GM21381 (cell line): ENCODE data around the gene RASAL1.
A peak's percentile ranks its signal among the peaks of the same experiment; 100 is the strongest.

Experiments used
- ATAC-seq: cut with Tn5 transposase; IDR thresholded peaks from one replicate; pipeline ENCODE4 v1.9.1; 2021; ENCODE audit warnings: mild to moderate bottlenecking, moderate library complexity; ENCODE audit not compliant: unreplicated experiment

Gene RASAL1, protein sequence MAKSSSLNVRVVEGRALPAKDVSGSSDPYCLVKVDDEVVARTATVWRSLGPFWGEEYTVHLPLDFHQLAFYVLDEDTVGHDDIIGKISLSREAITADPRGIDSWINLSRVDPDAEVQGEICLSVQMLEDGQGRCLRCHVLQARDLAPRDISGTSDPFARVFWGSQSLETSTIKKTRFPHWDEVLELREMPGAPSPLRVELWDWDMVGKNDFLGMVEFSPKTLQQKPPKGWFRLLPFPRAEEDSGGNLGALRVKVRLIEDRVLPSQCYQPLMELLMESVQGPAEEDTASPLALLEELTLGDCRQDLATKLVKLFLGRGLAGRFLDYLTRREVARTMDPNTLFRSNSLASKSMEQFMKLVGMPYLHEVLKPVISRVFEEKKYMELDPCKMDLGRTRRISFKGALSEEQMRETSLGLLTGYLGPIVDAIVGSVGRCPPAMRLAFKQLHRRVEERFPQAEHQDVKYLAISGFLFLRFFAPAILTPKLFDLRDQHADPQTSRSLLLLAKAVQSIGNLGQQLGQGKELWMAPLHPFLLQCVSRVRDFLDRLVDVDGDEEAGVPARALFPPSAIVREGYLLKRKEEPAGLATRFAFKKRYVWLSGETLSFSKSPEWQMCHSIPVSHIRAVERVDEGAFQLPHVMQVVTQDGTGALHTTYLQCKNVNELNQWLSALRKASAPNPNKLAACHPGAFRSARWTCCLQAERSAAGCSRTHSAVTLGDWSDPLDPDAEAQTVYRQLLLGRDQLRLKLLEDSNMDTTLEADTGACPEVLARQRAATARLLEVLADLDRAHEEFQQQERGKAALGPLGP

GRCh38 chr12:113135178-113136127 is at the start of gene RASAL1:
Gene RASAL1, minus strand, starts transcription at chr12:113135761. Its CDS starts 299 bp downstream, at chr12:113135462.
- ATAC-seq: no peak

DNA sequence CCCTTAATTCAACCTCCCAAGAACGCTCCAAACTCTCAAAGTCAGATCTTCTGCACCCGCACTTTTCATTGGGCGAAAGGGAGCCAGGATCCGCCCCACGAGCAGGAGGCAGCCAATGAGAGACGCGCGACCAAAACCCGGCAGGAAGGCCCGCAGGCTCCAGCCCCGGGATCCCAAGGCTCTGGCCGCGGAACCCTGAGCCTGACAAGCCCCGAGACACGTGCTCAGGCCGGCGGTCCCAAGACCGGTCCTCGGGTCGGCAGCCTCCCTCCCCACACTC is 49.3 kb upstream of the RASAL1 start:
- ATAC-seq: peak; percentile 78

DNA sequence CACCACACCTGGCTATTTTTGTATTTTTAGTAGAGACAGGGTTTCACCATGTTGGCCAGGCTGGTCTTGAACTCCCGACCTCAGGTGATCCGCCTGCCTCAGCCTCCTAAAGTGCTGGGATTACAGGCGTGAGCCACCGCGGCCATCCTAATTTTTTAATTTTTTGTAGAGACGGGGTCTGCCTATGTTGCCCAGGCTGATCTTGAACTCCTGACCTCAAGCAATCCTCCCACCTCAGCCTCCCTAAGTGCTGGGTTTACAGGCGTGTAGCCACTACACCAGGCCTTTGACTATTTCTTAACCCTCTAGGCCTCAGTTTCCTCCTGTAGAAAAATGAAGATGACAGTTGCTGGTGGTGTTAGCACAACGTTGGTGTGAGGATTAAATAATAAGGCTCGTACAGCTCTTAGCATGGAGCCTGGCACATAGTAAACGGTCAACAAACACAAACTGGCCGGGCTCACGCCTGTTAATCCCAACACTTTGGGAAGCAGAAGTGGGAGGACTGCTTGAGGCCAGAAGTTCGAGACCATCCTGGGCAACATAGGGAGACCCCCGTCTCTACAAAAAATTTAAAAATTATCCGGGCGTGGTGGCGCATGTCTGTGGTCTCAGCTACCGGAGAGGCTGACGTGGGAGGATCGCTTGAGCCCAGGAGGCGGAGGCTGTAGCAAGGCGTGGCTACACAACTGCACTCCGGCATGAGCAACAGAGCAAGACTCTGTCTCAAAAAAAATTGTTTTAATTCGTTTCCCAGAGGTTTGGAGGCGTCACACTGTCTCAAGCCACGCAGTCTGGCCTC is 48.7 kb upstream of the RASAL1 start:
- peak; percentile 44 for ATAC-seq

DNA sequence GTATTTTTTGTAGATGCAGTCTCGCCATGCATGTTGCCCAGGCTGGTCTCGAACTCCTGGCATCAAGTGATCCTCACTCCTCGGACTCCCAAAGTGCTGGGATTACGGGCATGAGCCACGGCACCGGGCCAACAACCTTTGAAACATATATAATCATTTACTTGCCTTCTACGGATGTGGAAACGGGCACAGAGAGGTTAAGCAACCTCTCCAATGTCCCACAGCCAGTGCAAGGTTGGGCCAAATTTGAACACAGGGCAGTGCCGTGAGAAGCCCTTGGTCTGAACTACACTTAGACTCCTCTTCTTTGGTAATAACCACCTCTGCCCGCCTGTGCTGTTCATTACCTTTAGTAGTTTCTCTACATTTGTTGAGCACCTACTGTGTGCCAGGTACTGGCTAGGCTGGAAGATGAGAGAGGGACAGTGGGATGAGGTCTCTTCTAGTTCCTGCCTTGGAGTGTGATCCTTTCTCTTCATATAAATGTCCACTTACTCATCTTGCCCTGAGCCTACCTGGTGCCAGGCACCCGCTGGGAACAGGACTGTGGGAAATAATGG is 47.5 kb upstream of the RASAL1 start:
- ATAC-seq: no peak

- no peak for ATAC-seq
Measured at GRCh38 chr12:113181975-113182374, 46.4 kb upstream of the RASAL1 start.

- no peak for ATAC-seq
Measured at GRCh38 chr12:113180333-113180732, 44.8 kb upstream of the RASAL1 start.

DNA sequence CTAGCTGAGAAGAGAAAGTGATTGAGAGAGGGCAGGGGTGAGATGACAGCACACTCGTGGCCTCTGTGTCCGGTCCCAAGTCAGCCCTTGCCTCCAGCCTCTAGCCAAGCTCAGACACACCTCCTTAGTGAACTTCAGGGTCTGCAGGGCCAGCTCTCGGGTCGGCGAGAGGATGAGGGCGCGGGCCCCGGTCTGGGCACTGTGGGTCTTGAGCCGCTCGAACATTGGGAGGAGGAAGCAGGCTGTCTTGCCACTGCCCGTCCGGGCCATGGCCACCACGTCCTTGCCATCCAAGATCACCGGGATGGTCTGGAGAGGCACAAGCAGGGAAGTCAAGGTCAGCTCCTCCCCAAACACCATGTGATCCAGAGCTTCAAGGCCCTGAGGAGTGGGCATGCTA is 43.5 kb upstream of the RASAL1 start:
- ATAC-seq: no peak

DNA sequence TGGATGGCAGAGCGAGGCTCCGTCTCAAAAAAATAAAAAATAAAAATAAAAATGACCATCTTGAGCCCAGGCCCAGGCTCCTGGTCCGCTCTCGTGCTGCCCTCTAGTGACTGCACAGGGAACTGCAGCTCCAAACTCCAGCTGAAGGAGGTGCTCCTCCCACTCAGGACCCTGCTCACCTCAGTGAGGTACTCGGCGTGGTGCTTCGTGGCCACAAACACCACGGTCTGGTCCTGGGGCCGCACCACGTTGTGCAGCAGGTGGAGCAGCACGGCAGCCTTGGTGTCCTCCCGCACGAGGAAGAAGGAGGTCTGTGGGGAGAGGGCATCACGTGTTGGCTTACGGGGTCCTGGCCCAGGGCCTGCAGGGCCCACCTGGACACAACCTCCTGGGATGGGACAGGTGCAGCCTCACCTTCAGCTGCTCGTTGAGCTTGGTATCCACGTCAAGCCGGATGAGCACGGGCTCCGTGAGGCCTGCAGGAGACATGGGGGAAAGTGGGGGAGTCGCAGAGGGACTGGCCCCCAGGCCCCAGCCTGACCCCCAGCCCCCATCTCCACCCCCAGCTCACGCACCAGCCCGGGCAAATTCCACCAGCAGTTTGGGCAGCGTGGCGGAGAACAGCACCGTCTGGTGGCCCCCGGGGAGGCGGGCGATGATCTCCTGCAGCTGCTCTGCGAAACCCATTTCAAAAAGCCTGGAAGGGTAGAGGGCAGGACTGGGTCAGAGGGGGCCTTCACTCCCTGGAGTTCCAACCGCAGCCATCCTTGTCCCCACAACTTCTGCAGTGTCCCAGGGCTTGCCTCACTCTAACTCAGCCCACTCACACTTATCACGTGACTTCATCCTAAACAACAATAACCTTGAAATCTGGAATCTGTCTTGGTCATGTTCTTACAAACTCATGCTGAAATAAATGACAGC is 39.2 kb upstream of the RASAL1 start:
- ATAC-seq: no peak

- ATAC-seq: peak; percentile 46
Measured at GRCh38 chr12:113173081-113173698, 37.6 kb upstream of the RASAL1 start.

- ATAC-seq: no peak
Measured at GRCh38 chr12:113172185-113172584, 36.6 kb upstream of the RASAL1 start.

DNA sequence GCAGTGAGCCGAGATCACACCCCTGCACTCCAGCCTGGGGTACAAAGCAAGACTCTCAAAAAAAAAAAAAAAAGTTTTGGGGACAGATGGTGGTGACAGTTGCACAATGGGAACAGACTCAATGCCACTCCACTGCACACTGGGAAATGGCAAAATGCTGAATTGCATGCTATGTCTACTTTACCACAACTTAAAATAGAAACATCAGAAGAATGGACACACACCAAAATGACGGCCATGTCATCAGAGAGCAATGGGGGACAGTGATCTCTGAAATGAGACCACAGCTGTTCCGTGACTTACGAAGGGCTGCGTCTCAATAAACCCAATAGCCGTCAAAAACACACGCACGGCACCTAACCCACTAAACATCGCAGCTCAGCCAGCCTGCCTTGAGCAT is 36.0 kb upstream of the RASAL1 start:
- no peak for ATAC-seq

DNA sequence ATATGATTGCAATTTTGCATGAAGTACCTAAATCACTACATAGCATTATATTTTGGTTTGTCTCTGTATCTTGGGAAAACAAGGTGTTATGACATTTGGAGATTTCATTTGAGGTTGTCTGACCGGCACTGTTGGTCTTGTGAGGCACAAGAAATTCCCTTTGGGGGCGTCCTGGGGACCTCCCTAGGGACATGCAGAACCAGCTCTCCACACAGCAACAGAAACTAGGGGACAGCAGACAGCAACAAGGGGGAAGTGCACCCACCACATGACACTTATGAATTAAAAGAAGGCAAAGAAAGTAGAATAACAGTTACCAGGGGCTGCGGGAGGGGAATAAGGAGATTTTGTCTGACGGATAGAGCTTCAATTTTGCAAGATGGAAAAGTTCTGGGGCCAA is 35.4 kb upstream of the RASAL1 start:
- ATAC-seq: no peak

DNA sequence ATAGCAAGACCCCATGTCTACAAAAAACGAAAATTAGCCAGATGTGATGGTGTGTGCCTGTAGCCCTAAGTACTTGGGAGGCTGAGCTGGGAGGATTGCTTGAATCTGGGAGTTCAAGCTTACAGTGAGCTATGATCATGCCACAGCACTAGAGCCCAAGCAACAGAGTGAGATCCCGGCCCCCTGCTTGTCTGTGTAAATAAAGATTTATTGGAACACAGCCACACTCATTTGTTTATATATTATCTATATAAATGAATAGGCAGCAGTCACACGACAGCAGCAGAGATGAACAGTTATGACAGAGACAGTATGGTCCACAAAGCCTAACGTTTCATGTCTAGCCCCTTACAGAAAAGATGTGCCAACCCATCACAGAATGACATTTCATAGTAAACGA is 34.9 kb upstream of the RASAL1 start:
- ATAC-seq: no peak

GRCh38 chr12:113169697-113170096 is 34.1 kb upstream of the RASAL1 start:
- ATAC-seq: no peak

DNA sequence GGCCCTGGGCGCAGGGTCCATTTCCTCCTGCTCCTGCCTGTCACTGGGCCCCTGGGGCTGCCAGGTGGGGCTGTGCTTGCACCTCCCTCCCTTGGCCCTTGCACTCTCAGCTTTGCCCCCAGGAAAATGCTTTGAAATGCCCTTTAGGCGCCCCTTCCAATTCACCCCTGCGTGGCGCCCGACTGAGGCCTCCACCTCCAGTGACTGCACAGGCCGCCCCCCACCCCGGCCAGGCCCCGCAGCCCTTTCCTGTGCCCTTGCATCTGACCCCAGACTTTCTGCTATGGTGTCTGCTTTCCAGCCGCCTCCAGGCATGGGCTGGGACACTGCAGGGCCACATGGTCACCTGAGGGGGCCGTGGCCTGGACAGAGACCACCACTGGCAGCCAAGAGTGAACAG is 32.3 kb upstream of the RASAL1 start:
- ATAC-seq: no peak

DNA sequence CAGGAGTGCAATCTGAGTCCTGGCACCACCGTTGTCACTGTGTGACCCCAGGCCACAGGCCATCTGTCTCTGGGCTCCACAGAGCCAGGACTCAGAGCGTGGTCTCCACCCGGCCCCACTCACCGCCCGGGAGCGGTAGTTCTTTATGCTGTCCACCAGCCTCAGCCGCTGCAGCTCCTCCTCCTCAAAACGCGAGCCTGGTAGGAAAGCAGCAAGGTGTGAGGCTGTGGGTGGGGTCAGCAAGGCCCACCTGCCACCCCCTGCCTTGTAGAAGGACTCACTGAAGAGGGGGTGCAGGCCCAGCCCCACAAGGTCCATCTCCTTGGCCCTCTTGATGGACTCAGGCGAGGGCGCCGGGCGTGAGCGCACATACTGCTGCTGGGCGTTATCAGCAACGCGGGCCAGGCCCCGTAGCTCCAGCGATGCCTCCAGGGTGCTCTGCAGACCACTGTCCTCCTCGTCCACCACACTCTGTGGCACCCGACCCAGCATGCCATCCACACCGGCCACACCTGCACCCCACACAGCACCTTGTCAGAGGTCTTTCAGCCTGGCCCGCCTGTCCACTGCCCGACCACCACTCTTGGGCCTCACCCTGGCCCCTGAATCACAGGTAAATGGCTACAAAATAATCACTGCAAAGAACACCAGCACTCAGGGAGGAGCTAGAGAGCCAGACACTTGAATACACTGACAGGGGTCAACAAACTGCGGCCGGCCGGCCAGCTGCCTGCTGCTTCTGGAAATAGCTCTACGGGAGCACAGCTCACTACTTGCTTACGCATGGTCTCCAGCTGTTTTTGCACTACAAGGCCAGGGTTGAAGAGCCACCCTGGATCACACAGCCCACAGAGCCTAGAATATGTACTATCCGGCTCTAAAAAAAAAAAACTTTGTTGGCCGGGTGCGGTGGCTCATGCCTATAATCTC is 30.2 kb upstream of the RASAL1 start:
- no peak for ATAC-seq

GRCh38 chr12:113164014-113164413 is 28.5 kb upstream of the RASAL1 start:
- ATAC-seq: no peak

DNA sequence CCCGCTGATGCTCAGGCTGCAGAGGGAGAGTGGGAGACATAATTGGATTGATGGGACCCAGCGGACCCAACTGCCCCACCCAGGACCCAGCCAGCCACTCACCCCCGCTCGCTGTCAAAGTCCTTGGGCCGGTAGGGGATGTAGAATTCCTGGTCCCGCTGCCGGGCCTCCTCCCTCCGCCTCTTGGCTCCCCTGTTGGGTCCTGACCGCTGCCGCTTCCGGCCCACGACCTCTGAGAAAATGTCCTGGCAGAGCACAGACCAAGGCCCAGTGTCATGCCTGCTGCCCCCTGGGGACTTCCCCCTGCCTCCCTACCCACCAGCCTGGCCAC is 27.4 kb upstream of the RASAL1 start:
- no peak for ATAC-seq
